NT2/D1 (cell line): ENCODE results near the gene ZBTB40.

Source experiments
- DNase-seq: peaks from one replicate; pipeline ENCODE4 v3.0.0-alpha.2; 2011; ENCODE audit warnings: low read depth, low spot score
- H3K27me3 ChIP-seq: 2 replicates; pipeline ENCODE4 v1.6.0; 2011; ENCODE audit warnings: mild to moderate bottlenecking; ENCODE audit not compliant: insufficient read length, insufficient read depth
- H3K36me3 ChIP-seq: 2 replicates; pipeline ENCODE4 v1.6.1; 2011; ENCODE audit warnings: mild to moderate bottlenecking, low read length, mixed read lengths; ENCODE audit not compliant: insufficient read depth, insufficient read length
- H3K4me1 ChIP-seq: 2 replicates; pipeline ENCODE4 v1.5.1; 2011; ENCODE audit not compliant: insufficient read depth, insufficient read length
- H3K4me3 ChIP-seq: 2 replicates; pipeline ENCODE4 v1.5.1; 2011; ENCODE audit warnings: low read depth; ENCODE audit not compliant: insufficient read length
- H3K9ac ChIP-seq: 2 replicates; pipeline ENCODE4 v1.6.0; 2011; ENCODE audit warnings: low read depth; ENCODE audit not compliant: insufficient read length
- H3K9me3 ChIP-seq: 2 replicates; pipeline ENCODE4 v1.5.1; 2011; ENCODE audit warnings: mild to moderate bottlenecking, low read length; ENCODE audit not compliant: insufficient read depth
- SUZ12 ChIP-seq: IDR thresholded peaks from 2 replicates; pipeline ENCODE4 v1.6.1; 2011; ENCODE audit not compliant: insufficient read length, insufficient read depth; ENCODE audit errors: extremely low read depth
- YY1 ChIP-seq: IDR thresholded peaks from 2 replicates; pipeline ENCODE4 v1.6.1; 2011; ENCODE audit not compliant: insufficient read length, insufficient read depth
- ZNF274 ChIP-seq: IDR thresholded peaks from 2 replicates; pipeline ENCODE4 v1.6.1; 2011; ENCODE audit warnings: mild to moderate bottlenecking, low read depth, low read length

ZBTB40 gene

GRCh38 chr1:22576150-22576544 is 124.5 kb downstream of the ZBTB40 start:
- TF ChIP-seq ZNF274 (no peak), YY1 (no peak), SUZ12 (no peak)
- Histone ChIP-seq H3K4me1 (peaks cover 4% of the 10 kb centered on the region), H3K27me3 (no peaks in the 10 kb centered on the region), H3K9ac (no peak overlapping the region), H3K4me3 (no peak overlapping the region), H3K36me3 (no peaks in the 10 kb centered on the region), H3K9me3 (peaks cover 16% of the 10 kb centered on the region)
- DNase-seq: no peak

GRCh38 chr1:22576617-22577016 is 125.0 kb downstream of the ZBTB40 start:
- no peak for DNase-seq
- H3K27me3 ChIP-seq: no peaks in the 10 kb centered on the region
- no peak overlapping the region for H3K4me3 ChIP-seq

GRCh38 chr1:22578732-22579361 is 127.2 kb downstream of the ZBTB40 start:
- H3K27me3 ChIP-seq: no peaks in the 10 kb centered on the region
- peaks cover 16% of the 10 kb centered on the region for H3K9me3 ChIP-seq
- TF ChIP-seq YY1 (no peak), ZNF274 (no peak), SUZ12 (no peak)
- H3K4me3 ChIP-seq: no peak overlapping the region
- H3K36me3 ChIP-seq: no peaks in the 10 kb centered on the region
- H3K4me1 ChIP-seq: peaks cover 5% of the 10 kb centered on the region
- DNase-seq: no peak
- H3K9ac ChIP-seq: no peak overlapping the region

More at GRCh38 chr1:22576617-22577016, 125.0 kb downstream of the ZBTB40 start:
- peaks cover 4% of the 10 kb centered on the region for H3K4me1 ChIP-seq
- TF ChIP-seq SUZ12 (no peak), ZNF274 (no peak), YY1 (no peak)
- peaks cover 16% of the 10 kb centered on the region for H3K9me3 ChIP-seq
- no peak overlapping the region for H3K9ac ChIP-seq
- H3K36me3 ChIP-seq: no peaks in the 10 kb centered on the region

DNA sequence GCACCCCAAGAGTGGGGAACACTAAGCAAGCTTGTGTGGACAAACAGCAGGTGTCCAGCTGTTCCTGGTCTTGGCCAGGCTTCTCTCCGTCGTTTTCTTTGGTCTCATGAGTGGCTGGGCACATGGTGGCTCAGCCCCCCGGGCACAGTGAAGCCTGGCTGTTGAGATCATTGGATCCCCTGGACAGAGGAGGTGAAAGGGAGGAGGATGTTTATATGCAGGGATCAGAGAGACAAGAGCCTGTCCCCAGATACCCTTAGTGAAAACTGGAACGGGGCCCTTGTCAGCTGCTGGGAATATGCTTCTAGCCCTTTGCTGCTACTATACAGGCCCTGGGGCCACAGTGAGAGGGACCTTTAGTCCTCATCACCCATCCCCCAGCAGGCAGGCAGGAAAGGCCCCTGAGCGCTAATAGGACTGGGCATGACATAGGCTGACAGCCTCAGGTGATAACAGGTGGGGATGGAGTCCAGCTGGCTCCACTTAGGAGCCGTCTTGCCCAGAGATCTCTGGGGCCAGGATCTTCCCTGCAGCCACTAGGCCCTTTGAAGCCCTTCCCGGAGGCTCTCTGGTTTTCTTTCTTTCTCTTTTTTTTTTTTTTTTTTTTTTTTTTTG is 128.0 kb downstream of the ZBTB40 start:
- peaks cover 16% of the 10 kb centered on the region for H3K9me3 ChIP-seq
- TF ChIP-seq YY1 (no peak), ZNF274 (no peak), SUZ12 (no peak)
- no peak overlapping the region for H3K9ac ChIP-seq
- no peak overlapping the region for H3K4me3 ChIP-seq
- no peaks in the 10 kb centered on the region for H3K36me3 ChIP-seq
- H3K4me1 ChIP-seq: peaks cover 5% of the 10 kb centered on the region
- no peaks in the 10 kb centered on the region for H3K27me3 ChIP-seq
- no peak for DNase-seq
